VCaP (cell line): ENCODE data around the gene CEP44.
"Not testable (repeated sequence)": the region's sequence is repeated elsewhere in the genome, so short reads cannot be mapped to it uniquely, and the experiment has no call there.

Source experiments
- H3K27ac ChIP-seq: fragments of 450-650 bp; 2 replicates; pipeline ENCODE4 v1.5.1; 2017
- TF ChIP-seq, protein P1 (sequence below): fragments of 450-650 bp; conservative IDR thresholded peaks from 2 replicates; pipeline ENCODE4 v1.5.1; 2017; ENCODE audit warnings: mild to moderate bottlenecking, moderate library complexity

The CEP44 gene

DNA sequence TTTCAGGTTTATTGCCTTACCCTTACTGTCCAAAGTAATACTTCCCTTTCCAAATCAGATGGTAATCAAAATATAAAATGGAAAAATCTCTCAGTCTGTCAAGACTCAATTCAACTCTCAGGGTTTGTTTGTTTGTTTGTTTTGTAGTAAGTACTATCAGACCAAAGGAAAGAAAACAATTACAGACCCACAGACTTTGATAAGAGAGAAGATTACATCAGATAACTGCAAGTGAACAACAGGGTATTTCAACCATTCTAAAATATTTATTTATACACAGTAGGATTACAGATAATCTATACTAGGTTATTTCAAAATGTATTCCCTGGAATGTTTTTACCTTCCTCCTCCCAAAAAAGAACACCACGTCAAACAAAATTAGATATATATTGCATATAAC lies 29.1 kb upstream of the CEP44 start:
- TF ChIP-seq, protein P1, sequence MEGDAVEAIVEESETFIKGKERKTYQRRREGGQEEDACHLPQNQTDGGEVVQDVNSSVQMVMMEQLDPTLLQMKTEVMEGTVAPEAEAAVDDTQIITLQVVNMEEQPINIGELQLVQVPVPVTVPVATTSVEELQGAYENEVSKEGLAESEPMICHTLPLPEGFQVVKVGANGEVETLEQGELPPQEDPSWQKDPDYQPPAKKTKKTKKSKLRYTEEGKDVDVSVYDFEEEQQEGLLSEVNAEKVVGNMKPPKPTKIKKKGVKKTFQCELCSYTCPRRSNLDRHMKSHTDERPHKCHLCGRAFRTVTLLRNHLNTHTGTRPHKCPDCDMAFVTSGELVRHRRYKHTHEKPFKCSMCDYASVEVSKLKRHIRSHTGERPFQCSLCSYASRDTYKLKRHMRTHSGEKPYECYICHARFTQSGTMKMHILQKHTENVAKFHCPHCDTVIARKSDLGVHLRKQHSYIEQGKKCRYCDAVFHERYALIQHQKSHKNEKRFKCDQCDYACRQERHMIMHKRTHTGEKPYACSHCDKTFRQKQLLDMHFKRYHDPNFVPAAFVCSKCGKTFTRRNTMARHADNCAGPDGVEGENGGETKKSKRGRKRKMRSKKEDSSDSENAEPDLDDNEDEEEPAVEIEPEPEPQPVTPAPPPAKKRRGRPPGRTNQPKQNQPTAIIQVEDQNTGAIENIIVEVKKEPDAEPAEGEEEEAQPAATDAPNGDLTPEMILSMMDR: no peak
- H3K27ac ChIP-seq: no peak overlapping the region

GRCh38 chr4:174255374-174255773 lies 28.3 kb upstream of the CEP44 start:
- TF ChIP-seq, protein P1: no peak
- no peak overlapping the region for H3K27ac ChIP-seq

DNA sequence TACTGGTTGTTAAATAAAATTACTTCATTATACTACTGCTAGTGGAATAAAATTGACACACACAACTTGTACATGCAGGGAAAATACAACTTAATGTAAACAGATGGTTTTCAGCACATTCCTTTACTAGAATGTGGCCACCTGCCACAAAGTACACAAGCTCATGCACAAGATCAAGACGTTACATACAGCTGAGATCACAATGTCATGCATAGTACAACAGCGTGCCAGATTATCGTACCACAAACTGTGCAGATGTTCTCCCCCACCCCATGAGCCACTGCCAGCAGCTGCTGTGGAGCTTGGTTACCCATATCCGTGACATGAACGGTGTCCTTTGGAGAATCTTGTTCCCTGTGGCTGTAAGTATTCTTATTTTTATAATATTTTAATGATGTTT lies 27.9 kb upstream of the CEP44 start:
- no peak overlapping the region for H3K27ac ChIP-seq
- TF ChIP-seq, protein P1: no peak

GRCh38 chr4:174256277-174256713 lies 27.4 kb upstream of the CEP44 start:
- TF ChIP-seq, protein P1: no peak
- no peak overlapping the region for H3K27ac ChIP-seq

- no peak overlapping the region for H3K27ac ChIP-seq
These were observed 24.1 kb upstream of the CEP44 start for GRCh38 chr4:174259580-174259979.

GRCh38 chr4:174260099-174260498 lies 23.6 kb upstream of the CEP44 start:
- H3K27ac ChIP-seq: no peak overlapping the region
- TF ChIP-seq, protein P1: no peak

More at GRCh38 chr4:174259580-174259979, 24.1 kb upstream of the CEP44 start:
- TF ChIP-seq, protein P1: no peak

- not testable (repeated sequence) for H3K27ac ChIP-seq
These were observed 22.3 kb upstream of the CEP44 start for GRCh38 chr4:174261432-174261831.

DNA sequence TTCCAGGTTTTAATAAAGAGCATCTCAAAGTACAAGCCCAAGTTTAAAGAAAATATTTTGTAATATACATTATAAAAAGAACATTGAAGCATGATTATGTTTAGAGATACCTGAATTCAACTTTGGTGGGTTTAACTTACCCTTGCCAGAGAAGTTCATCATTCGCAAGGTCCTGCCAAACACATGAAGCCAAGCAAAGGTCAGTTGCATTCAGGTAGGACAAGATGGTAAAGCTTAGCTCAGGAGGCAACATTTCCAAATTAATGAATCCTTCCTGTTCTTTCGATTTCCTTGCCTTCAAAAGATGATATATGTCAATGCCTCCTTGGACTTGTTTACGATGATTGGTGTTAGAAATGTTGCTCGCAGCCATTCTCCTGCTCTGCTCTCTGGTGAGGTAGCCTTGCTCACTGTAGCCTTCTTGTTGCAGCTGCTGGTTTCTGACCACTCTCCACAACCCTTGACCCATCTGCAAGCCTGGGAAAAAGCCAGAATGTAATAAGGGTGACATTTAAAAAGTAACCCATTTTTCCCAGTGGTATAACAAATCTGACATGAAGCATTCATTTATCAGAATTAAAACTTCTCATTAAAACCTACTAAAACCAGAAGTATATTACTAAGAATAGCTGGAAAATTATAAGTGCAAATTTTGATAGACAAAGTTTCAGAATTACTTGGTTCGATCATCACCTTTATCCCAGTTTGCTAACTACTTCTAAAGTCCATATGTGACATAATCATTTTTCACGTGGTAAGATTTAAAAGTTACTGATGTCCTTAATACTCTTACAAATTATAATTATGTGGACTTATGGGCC lies 20.9 kb upstream of the CEP44 start:
- TF ChIP-seq, protein P1: no peak
- H3K27ac ChIP-seq: no peak overlapping the region
